GM12892 (cell line): ENCODE measurements around the gene EYS.

Source experiments
- DNase-seq: peaks from one replicate; pipeline ENCODE4 v3.0.0; 2011; ENCODE audit not compliant: insufficient read length
- FAIRE-seq: peaks from 2 replicates; lab custom pipeline; 2011; peaks lifted over from hg19 to GRCh38; lab: Jason Lieb, UNC
- POLR2A ChIP-seq: IDR thresholded peaks from 2 replicates; pipeline ENCODE4 v1.6.1; 2011; ENCODE audit warnings: low read depth, low read length, control low read depth
- POLR2AphosphoS5 ChIP-seq: IDR thresholded peaks from 2 replicates; pipeline ENCODE4 v1.6.1; 2011; ENCODE audit warnings: low read depth, low read length, control low read depth
- TAF1 ChIP-seq: IDR thresholded peaks from 2 replicates; pipeline ENCODE4 v1.6.1; 2011; ENCODE audit warnings: low read depth, mild to moderate bottlenecking, control low read depth, low read length, borderline replicate concordance

EYS gene

GRCh38 chr6:64288351-64288750 lies 1418.7 kb downstream of the EYS start:
- FAIRE-seq: no peak
- TF ChIP-seq TAF1 (no peak), POLR2AphosphoS5 (no peak), POLR2A (no peak)
- no peak for DNase-seq

DNA sequence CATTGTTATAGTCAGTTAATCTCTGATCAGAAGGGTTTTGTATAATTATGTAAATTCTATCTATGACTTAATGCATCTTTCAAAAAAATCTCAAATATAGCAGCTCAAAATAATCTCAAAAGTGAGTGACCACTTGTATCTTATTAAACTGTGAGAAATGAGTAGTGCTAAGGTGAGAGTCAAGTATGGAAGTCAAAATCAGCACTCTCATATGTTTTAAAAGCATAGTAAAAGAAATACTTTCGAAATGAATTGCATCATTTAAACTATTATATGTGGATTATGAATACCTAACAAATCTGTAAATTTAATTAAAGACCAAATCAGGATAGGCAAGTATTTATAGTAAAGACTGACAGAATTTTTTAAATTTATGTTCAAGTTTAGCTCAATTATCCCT lies 1425.9 kb downstream of the EYS start:
- no peak for FAIRE-seq
- TF ChIP-seq POLR2AphosphoS5 (no peak), TAF1 (no peak), POLR2A (no peak)

GRCh38 chr6:64280569-64280968 lies 1426.5 kb downstream of the EYS start:
- DNase-seq (no peak), FAIRE-seq (no peak)
- no peak for TF ChIP-seq POLR2AphosphoS5
- TF ChIP-seq TAF1: no peak
- no peak for TF ChIP-seq POLR2A

More for the DNA sequence above, 1425.9 kb downstream of the EYS start:
- no peak for DNase-seq

DNA sequence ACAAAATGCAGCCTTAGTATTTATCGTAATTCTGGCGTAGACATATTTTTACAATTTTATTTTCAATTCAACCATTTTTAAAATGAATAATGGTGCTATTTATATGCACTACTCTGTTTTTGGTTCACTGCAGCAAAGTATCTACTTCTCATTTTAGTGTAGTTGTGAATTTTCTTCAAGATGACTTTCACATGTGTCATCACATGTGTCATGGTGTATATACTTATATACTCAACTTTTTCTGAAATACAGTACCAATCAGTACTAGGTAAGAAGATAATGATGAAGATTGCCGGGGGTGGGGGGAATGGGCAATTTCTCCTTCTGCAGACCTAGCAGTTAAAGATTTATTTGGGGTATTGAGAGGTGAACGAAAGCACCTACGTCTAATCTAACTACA lies 1436.9 kb downstream of the EYS start:
- DNase-seq (no peak), FAIRE-seq (no peak)
- TF ChIP-seq POLR2A (no peak), TAF1 (no peak), POLR2AphosphoS5 (no peak)

DNA sequence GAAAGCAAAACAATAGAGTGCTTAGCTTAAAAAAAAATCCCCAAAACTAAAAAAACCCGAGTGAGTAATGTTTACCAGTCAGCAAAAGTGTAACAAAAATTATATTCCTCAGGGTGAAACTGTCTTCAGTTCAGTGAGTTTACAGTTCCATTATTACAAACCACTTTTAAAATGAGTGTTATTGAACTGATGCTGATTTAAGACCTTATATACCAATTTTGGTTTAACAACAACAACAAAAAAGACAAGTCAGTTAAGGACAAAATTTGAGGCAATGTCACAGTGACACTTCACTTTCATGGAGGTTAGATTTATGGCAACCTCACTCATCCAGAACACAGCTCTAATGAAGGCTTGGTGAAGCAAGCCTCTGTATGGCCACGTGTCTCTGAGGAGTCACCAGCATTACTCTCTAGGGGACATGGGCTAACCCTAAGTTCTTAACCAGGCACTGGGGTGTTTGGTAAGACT lies 1440.6 kb downstream of the EYS start:
- peak; percentile 94 for FAIRE-seq
- TF ChIP-seq TAF1 (no peak), POLR2A (no peak), POLR2AphosphoS5 (no peak)
- DNase-seq: no peak

DNA sequence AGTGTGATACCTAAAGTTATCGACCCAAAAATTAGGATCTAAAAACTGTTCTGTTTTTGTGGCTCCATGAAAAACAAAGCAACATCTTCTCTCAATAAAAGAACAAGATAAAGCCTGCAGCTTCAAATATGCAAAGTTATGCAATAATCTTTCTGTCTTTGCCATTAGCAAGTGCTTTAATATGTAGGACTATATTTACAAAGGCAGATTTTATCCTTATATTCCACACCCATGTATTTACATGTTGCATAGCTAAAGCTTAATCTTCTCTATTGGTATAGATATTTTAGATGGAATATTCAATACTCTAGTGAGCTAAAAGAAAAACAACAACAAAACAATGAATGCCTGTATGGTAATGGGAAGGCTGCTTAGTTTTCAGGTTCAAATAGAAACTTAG lies 1443.2 kb downstream of the EYS start:
- DNase-seq: no peak
- no peak for FAIRE-seq
- TF ChIP-seq POLR2AphosphoS5 (no peak), POLR2A (no peak), TAF1 (no peak)

DNA sequence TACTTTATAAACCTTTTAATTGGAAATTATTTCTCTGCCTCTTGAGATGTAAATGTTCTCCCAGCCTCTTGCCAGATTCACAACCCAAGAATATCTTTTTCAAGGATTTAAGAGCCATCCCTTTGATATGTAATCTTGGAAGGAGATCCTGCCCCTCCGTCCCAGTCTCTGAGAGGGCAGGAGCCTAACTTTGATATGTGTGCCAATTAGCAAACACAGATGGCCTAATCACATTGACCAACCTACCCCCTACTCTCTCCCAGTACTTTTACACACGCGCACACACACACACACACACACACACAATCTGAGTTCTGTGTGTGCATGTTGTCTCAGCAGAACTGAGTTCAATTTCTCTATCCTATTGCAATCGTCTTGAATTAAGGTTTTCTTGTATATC lies 1447.7 kb downstream of the EYS start:
- FAIRE-seq: no peak
- TF ChIP-seq TAF1: no peak
- no peak for TF ChIP-seq POLR2AphosphoS5
- no peak for TF ChIP-seq POLR2A
- DNase-seq: no peak

GRCh38 chr6:64258752-64259151 lies 1448.3 kb downstream of the EYS start:
- FAIRE-seq (no peak), DNase-seq (no peak)
- TF ChIP-seq POLR2A: no peak

- DNase-seq: no peak
- no peak for FAIRE-seq
- TF ChIP-seq TAF1 (no peak), POLR2AphosphoS5 (no peak), POLR2A (no peak)
Observed at GRCh38 chr6:64258302-64258701, 1448.7 kb downstream of the EYS start.

GRCh38 chr6:64257586-64257985 lies 1449.4 kb downstream of the EYS start:
- FAIRE-seq (no peak), DNase-seq (no peak)
- TF ChIP-seq POLR2AphosphoS5 (no peak), POLR2A (no peak), TAF1 (no peak)

DNA sequence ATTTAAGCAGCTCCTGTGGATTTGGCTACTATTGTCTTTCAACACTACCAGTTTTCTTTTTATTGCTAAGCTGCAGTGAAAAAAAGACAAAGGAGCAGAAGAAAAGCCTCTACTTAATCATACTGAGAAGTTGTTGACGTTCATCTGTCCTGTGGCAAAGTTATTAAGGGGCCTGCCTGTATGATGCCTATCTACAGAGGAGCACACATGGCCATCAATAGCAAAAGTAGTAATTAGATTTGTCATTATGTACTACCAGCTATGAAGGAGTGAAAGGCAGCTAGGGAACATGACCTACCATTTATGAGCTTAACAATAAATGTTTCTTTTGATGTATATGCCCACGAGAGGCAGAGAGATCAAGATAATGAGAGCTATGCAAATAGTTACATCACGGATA lies 1450.5 kb downstream of the EYS start:
- no peak for DNase-seq
- no peak for FAIRE-seq
- TF ChIP-seq TAF1: no peak
- TF ChIP-seq POLR2A: no peak
- no peak for TF ChIP-seq POLR2AphosphoS5

GRCh38 chr6:64255000-64255399 lies 1452.0 kb downstream of the EYS start:
- FAIRE-seq (peak; percentile 30), DNase-seq (no peak)
- TF ChIP-seq POLR2A (no peak), POLR2AphosphoS5 (no peak), TAF1 (no peak)

GRCh38 chr6:64254558-64254957 lies 1452.5 kb downstream of the EYS start:
- FAIRE-seq (no peak), DNase-seq (no peak)
- TF ChIP-seq TAF1 (no peak), POLR2AphosphoS5 (no peak), POLR2A (no peak)
